HFFc6 (cell line): ENCODE results near the gene GLIPR2. TPM values are rescaled to one million over a fixed set of nuclear protein-coding genes. Genes with fewer than 3 reads are reported as not detected.

ENCODE experiments used
- DNase-seq: peaks from one replicate; pipeline ENCODE4 v3.0.0-alpha.2; 2018
- H3K27ac Mint-ChIP-seq: 2 replicates; pipeline ENCODE4 v1.8.0; 2020; ENCODE audit warnings: mild to moderate bottlenecking, mixed read lengths
- H3K27me3 Mint-ChIP-seq: 2 replicates; pipeline ENCODE4 v1.8.0; 2021; ENCODE audit warnings: mild to moderate bottlenecking, moderate library complexity, mixed read lengths; ENCODE audit not compliant: insufficient read depth
- H3K36me3 Mint-ChIP-seq: 2 replicates; pipeline ENCODE4 v1.8.0; 2021; ENCODE audit warnings: low read depth, mixed read lengths
- H3K4me1 Mint-ChIP-seq: 2 replicates; pipeline ENCODE4 v1.8.0; 2020; ENCODE audit warnings: low read depth, mixed read lengths
- H3K4me3 Mint-ChIP-seq: 2 replicates; pipeline ENCODE4 v1.8.0; 2020; ENCODE audit warnings: mild to moderate bottlenecking, moderate library complexity, mixed read lengths
- H3K9me3 Mint-ChIP-seq: 2 replicates; pipeline ENCODE4 v1.8.0; 2020; ENCODE audit warnings: mild to moderate bottlenecking, mixed read lengths
- CTCF ChIP-seq: fragments of 200-600 bp; sonication (generic); IDR thresholded peaks from 2 replicates; pipeline ENCODE4 v1.5.0; 2021; ENCODE audit warnings: antibody characterized with exemption, mild to moderate bottlenecking
- total RNA-seq, 6 experiments: library from RNA; stranded (reverse); fragmentation: NEBNext Ultra II Directional; extraction: Animal tissue kit (Norgen Biotek cat#: 25700); gene quantifications; 2 replicates in 1 of 6; 3 replicates in 5 of 6; pipeline ENCODE4 v1.2.3, GENCODE V29; 2021

Gene GLIPR2
- total RNA-seq, 6 experiments from 2014 or later = 18.1 to 24.7 (median 23.4) TPM

- H3K4me1 Mint-ChIP-seq = peaks cover 67% of the 10 kb centered on the region
- no peak for DNase-seq
- peaks cover 49% of the 10 kb centered on the region for H3K36me3 Mint-ChIP-seq
- H3K27ac Mint-ChIP-seq = peak overlapping the region; percentile 52
- H3K27me3 Mint-ChIP-seq = peaks cover under 1% of the 10 kb centered on the region
- H3K4me3 Mint-ChIP-seq = no peak overlapping the region
- H3K9me3 Mint-ChIP-seq = no peaks in the 10 kb centered on the region
- TF ChIP-seq CTCF = no peak
Observed at GRCh38 chr9:36092509-36093215, 43.9 kb upstream of the GLIPR2 start.

- Mint-ChIP-seq H3K36me3 (peaks cover 46% of the 10 kb centered on the region), H3K27me3 (peaks cover 3% of the 10 kb centered on the region), H3K27ac (no peak overlapping the region), H3K4me1 (peaks cover 66% of the 10 kb centered on the region), H3K4me3 (no peak overlapping the region), H3K9me3 (no peaks in the 10 kb centered on the region)
- no peak for DNase-seq
- no peak for TF ChIP-seq CTCF
Observed at GRCh38 chr9:36093384-36093783, 43.1 kb upstream of the GLIPR2 start.

GRCh38 chr9:36099718-36100117 is 36.8 kb upstream of the GLIPR2 start:
- Mint-ChIP-seq H3K4me1 (peaks cover 67% of the 10 kb centered on the region), H3K36me3 (peaks cover 37% of the 10 kb centered on the region), H3K4me3 (no peak overlapping the region), H3K9me3 (no peaks in the 10 kb centered on the region), H3K27ac (peak overlapping the region; percentile 99), H3K27me3 (peaks cover 5% of the 10 kb centered on the region)
- TF ChIP-seq CTCF = no peak
- no peak for DNase-seq

GRCh38 chr9:36100532-36100931 is 36.0 kb upstream of the GLIPR2 start:
- H3K27ac Mint-ChIP-seq = peak overlapping the region; percentile 99
- peaks cover 73% of the 10 kb centered on the region for H3K4me1 Mint-ChIP-seq
- H3K27me3 Mint-ChIP-seq = peaks cover 5% of the 10 kb centered on the region
- peak; percentile 52 for TF ChIP-seq CTCF
- DNase-seq = peak; percentile 41
- H3K36me3 Mint-ChIP-seq = peaks cover 38% of the 10 kb centered on the region
- H3K9me3 Mint-ChIP-seq = no peaks in the 10 kb centered on the region
- peak overlapping the region; percentile 7 for H3K4me3 Mint-ChIP-seq

GRCh38 chr9:36101916-36102741 is 34.4 kb upstream of the GLIPR2 start:
- Mint-ChIP-seq H3K9me3 (no peaks in the 10 kb centered on the region), H3K27ac (peak overlapping the region; percentile 99), H3K36me3 (peaks cover 37% of the 10 kb centered on the region), H3K4me1 (peaks cover 73% of the 10 kb centered on the region), H3K4me3 (peak overlapping the region; percentile 74), H3K27me3 (peaks cover 5% of the 10 kb centered on the region)
- TF ChIP-seq CTCF = no peak
- peak; percentile 100 for DNase-seq
